ENCODE results near the gene RNASET2.

DNA sequence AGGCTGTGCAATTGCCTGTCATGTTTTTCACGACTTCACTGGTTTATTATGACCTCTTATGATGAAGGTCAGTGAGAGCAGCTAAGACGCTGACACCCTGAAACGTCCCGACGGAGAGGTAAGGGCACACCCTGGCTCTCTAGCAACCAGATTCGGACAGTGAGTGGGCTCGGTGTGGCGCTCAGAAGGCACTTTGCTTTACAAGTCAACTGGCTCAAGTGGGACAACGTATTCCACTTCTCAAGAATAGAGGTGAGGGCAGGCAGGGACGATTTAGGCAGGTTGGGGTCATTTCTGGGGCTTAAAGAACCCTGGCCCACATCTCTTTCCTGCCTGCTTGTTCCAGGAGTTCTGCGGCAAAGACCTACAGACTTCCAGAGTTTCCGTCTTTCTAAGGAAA lies 18.2 kb downstream of the RNASET2 start:
- TF ChIP-seq, protein P1, sequence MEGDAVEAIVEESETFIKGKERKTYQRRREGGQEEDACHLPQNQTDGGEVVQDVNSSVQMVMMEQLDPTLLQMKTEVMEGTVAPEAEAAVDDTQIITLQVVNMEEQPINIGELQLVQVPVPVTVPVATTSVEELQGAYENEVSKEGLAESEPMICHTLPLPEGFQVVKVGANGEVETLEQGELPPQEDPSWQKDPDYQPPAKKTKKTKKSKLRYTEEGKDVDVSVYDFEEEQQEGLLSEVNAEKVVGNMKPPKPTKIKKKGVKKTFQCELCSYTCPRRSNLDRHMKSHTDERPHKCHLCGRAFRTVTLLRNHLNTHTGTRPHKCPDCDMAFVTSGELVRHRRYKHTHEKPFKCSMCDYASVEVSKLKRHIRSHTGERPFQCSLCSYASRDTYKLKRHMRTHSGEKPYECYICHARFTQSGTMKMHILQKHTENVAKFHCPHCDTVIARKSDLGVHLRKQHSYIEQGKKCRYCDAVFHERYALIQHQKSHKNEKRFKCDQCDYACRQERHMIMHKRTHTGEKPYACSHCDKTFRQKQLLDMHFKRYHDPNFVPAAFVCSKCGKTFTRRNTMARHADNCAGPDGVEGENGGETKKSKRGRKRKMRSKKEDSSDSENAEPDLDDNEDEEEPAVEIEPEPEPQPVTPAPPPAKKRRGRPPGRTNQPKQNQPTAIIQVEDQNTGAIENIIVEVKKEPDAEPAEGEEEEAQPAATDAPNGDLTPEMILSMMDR (IDR thresholded peaks at IDR 0.05): no peak
- TF ChIP-seq EZH2phosphoT487 (IDR thresholded peaks at IDR 0.05) (no peak), EZH2 (IDR thresholded peaks at IDR 0.05) (no peak)

Measured in neural progenitor cell (in vitro differentiated cells).